GM12878 (cell line): ENCODE measurements around the gene RUNX3. TPM values are rescaled to one million over a fixed set of nuclear protein-coding genes. Genes with fewer than 3 reads are reported as not detected.
A peak's percentile ranks its signal among the peaks of the same experiment; 100 is the strongest.

Experiments used
- ATAC-seq: fragments of 200-7000 bp; cut with Tn5 transposase; 3 replicates; pipeline ENCODE4 v1.9.1; 2020; ENCODE audit warnings: mild to moderate bottlenecking, moderate library complexity
- BruUV-seq: library from RNA; stranded (reverse); fragments of 400-500 nt; replicated peaks from 2 replicates; lab custom pipeline; 2021; lab: Mats Ljungman, UMichigan
- CTCF ChIA-PET: fragments of 300-600 bp; sonication (Branson Sonifier 250); formaldehyde crosslinking; extraction: SDS; loops from one replicate; lab custom pipeline; 2021; ENCODE audit warnings: inconsistent platforms; lab: Yijun Ruan, JAX
- POLR2A ChIA-PET: fragments of 350-600 bp; formaldehyde crosslinking; extraction: SDS; loops from one replicate; lab custom pipeline; 2021; ENCODE audit warnings: inconsistent platforms; lab: Charles Lee
- RAD21 ChIA-PET: fragments of 300-600 bp; sonication (Branson Sonifier 250); formaldehyde crosslinking; loops from one replicate; lab custom pipeline; 2023; ENCODE audit warnings: antibody characterized with exemption; ENCODE audit not compliant: unreplicated experiment; lab: Charles Lee
- SMC1A ChIA-PET: fragments of 300-600 bp; sonication (Branson Sonifier 250); formaldehyde crosslinking; loops from one replicate; lab custom pipeline; 2023; ENCODE audit not compliant: unreplicated experiment, uncharacterized antibody; lab: Charles Lee
- DNase-seq: peaks from one replicate; pipeline ENCODE4 v3.0.0-alpha.2; 2011; ENCODE audit warnings: low read depth, low spot score
- FAIRE-seq: peaks from 3 replicates; lab custom pipeline; 2011; peaks lifted over from hg19 to GRCh38; lab: Jason Lieb, UNC
- H2AFZ ChIP-seq: 2 replicates; pipeline ENCODE4 v1.6.0; 2011; ENCODE audit warnings: low read depth, low read length, control low read depth; ENCODE audit not compliant: control insufficient read depth
- H3K27ac ChIP-seq: 2 replicates; pipeline ENCODE4 v1.5.1; 2011; ENCODE audit warnings: control low read depth; ENCODE audit not compliant: control insufficient read depth, insufficient read depth
- H3K27me3 ChIP-seq, 2 experiments: replicated peaks in 1 of 2; 2 replicates each; pipeline versions ENCODE4 v1.6.0 to v1.6.1; 2011; ENCODE audit warnings: low read length in 1 of 2; ENCODE audit not compliant: control insufficient read depth in 2 of 2, insufficient read depth in 2 of 2
- H3K36me3 ChIP-seq, 2 experiments: 2 replicates each; pipeline ENCODE4 v1.5.1; 2011; ENCODE audit warnings: low read length in 1 of 2; ENCODE audit not compliant: control insufficient read depth in 2 of 2, insufficient read depth in 2 of 2
- H3K4me1 ChIP-seq: 2 replicates; pipeline ENCODE4 v1.6.1; 2011; ENCODE audit warnings: mild to moderate bottlenecking, low read length, moderate library complexity, mixed read lengths; ENCODE audit not compliant: control insufficient read depth, insufficient read depth
- H3K4me2 ChIP-seq: 2 replicates; pipeline ENCODE4 v1.6.0; 2011; ENCODE audit warnings: control low read depth; ENCODE audit not compliant: control insufficient read depth, insufficient read depth
- H3K4me3 ChIP-seq: fragments of 200-600 bp; sonication (generic); 2 replicates; pipeline ENCODE4 v1.5.1; 2016
- H3K79me2 ChIP-seq: 2 replicates; pipeline ENCODE4 v1.6.0; 2011; ENCODE audit warnings: low read length; ENCODE audit not compliant: control insufficient read depth, insufficient read depth
- H3K9ac ChIP-seq: 2 replicates; pipeline ENCODE4 v1.8.0; 2011; ENCODE audit warnings: low read length, control low read depth, mixed read lengths; ENCODE audit not compliant: control insufficient read depth, insufficient read depth
- H3K9me3 ChIP-seq: replicated peaks from 3 replicates; pipeline ENCODE4 v1.5.1; 2011; ENCODE audit warnings: mild to moderate bottlenecking, low read length; ENCODE audit not compliant: control insufficient read depth, insufficient read depth
- H4K20me1 ChIP-seq: 2 replicates; pipeline ENCODE4 v1.6.0; 2011; ENCODE audit not compliant: control insufficient read depth, insufficient read depth
- BHLHE40 ChIP-seq, 2 experiments: fragments of 450-650 bp in 1 of 2; IDR thresholded peaks; 2 replicates each; pipeline ENCODE4 v1.6.1; 2011 to 2017; ENCODE audit warnings: low read depth in 2 of 2, borderline replicate concordance in 1 of 2, improper control_type of control experiment in 1 of 2, low read length in 1 of 2, mild to moderate bottlenecking in 1 of 2
- CHD1 ChIP-seq: IDR thresholded peaks from 2 replicates; pipeline ENCODE4 v1.6.1; 2012; ENCODE audit warnings: low read depth, low read length, improper control_type of control experiment
- DPF2 ChIP-seq: fragments of 450-650 bp; IDR thresholded peaks from 2 replicates; pipeline ENCODE4 v1.6.1; 2017; ENCODE audit warnings: mild to moderate bottlenecking
- EGR1 ChIP-seq, 2 experiments: IDR thresholded peaks; 1 replicate in 1 of 2; 2 replicates in 1 of 2; pipeline ENCODE4 v1.6.1; 2011 to 2012; ENCODE audit warnings: low read depth in 2 of 2, low read length in 2 of 2, borderline replicate concordance in 1 of 2, mild to moderate bottlenecking in 1 of 2, moderate library complexity in 1 of 2
- HDGF ChIP-seq: fragments of 450-650 bp; IDR thresholded peaks from 2 replicates; pipeline ENCODE4 v1.6.1; 2016; ENCODE audit warnings: antibody characterized with exemption
- IRF3 ChIP-seq: fragments of 450-650 bp; IDR thresholded peaks from 2 replicates; pipeline ENCODE4 v1.6.1; 2014; ENCODE audit warnings: mild to moderate bottlenecking
- IRF4 ChIP-seq: IDR thresholded peaks from 2 replicates; pipeline ENCODE4 v1.6.1; 2011; ENCODE audit warnings: low read depth, low read length
- JUNB ChIP-seq: IDR thresholded peaks from 2 replicates; pipeline ENCODE4 v1.6.1; 2016; ENCODE audit warnings: antibody characterized with exemption, mild to moderate bottlenecking
- NBN ChIP-seq: fragments of 450-650 bp; IDR thresholded peaks from 2 replicates; pipeline ENCODE4 v1.6.1; 2016
- NR2F1 ChIP-seq: fragments of 450-650 bp; conservative IDR thresholded peaks from 2 replicates; pipeline ENCODE4 v1.6.1; 2017; ENCODE audit warnings: mild to moderate bottlenecking
- NRF1 ChIP-seq: conservative IDR thresholded peaks from 2 replicates; pipeline ENCODE4 v1.6.1; 2011; ENCODE audit warnings: mild to moderate bottlenecking, low read depth, low read length, improper control_type of control experiment
- PAX5 ChIP-seq: IDR thresholded peaks from 2 replicates; pipeline ENCODE4 v1.6.1; 2011; ENCODE audit warnings: low read depth, low read length, borderline replicate concordance
- POLR2AphosphoS2 ChIP-seq: IDR thresholded peaks from 2 replicates; pipeline ENCODE4 v1.6.1; 2011; ENCODE audit warnings: low read depth, mild to moderate bottlenecking, low read length, improper control_type of control experiment, moderate library complexity
- RFX5 ChIP-seq: IDR thresholded peaks from 2 replicates; pipeline ENCODE4 v1.6.1; 2011; ENCODE audit warnings: low read depth, low read length, improper control_type of control experiment
- SIX5 ChIP-seq: IDR thresholded peaks from 2 replicates; pipeline ENCODE4 v1.6.1; 2011; ENCODE audit warnings: mild to moderate bottlenecking, low read depth, low read length, moderate library complexity; ENCODE audit not compliant: severe bottlenecking
- TARDBP ChIP-seq: IDR thresholded peaks from 2 replicates; pipeline ENCODE4 v1.6.1; 2016; ENCODE audit warnings: borderline replicate concordance
- TBL1XR1 ChIP-seq: IDR thresholded peaks from 2 replicates; pipeline ENCODE4 v1.6.1; 2012; ENCODE audit warnings: low read depth, low read length, improper control_type of control experiment
- YBX1 ChIP-seq: fragments of 450-650 bp; IDR thresholded peaks from 2 replicates; pipeline ENCODE4 v1.6.1; 2016; ENCODE audit warnings: antibody characterized with exemption
- ZNF687 ChIP-seq: fragments of 450-650 bp; IDR thresholded peaks from 2 replicates; pipeline ENCODE4 v1.6.1; 2017; ENCODE audit warnings: mild to moderate bottlenecking, moderate library complexity
- WGBS: methylation state at CpG from one replicate; pipeline ENCODE4 v1.1.6; 2016; ENCODE audit warnings: low lambda C conversion rate; ENCODE audit not compliant: insufficient replicate concordance, insufficient coverage; ENCODE audit errors: missing lambda C conversion rate; 5-methylcytosine and 5-hydroxymethylcytosine counted together
- in situ Hi-C: fragments of 300-500 bp; cut with MboI; formaldehyde crosslinking; loops from 9 replicates; pipeline ENCODE4 v1.14.3; 2018; ENCODE audit warnings: mixed read lengths
- intact Hi-C: fragments of 100-400 bp; cut with micrococcal nuclease; formaldehyde crosslinking; loops from one replicate; pipeline ENCODE4 v1.14.2; 2022; ENCODE audit not compliant: unreplicated experiment
- polyA plus RNA-seq, 11 experiments: library from polyadenylated mRNA; depleted of rRNA in 4 of 11; unstranded in 6 of 11; stranded (reverse) in 5 of 11; fragments of >200 nt; fragmentation: Nextera tagmentation in 4 of 11; fragmentation: Illumina TruSeq in 1 of 11; extraction: Ambion mirVana in 4 of 11; extraction: Trizol in 1 of 11; gene quantifications; 1 replicate in 1 of 11; 2 replicates in 10 of 11; pipeline versions ENCODE4 v1.2.1 to v1.2.3, GENCODE V29; 2011 to 2016; ENCODE audit warnings: inconsistent platforms in 2 of 11, missing spikeins in 2 of 11, low read depth in 1 of 11
- total RNA-seq, 4 experiments: library from RNA; depleted of rRNA in 3 of 4; stranded (reverse); fragments of >200 nt in 3 of 4; fragmentation: Illumina TruSeq in 1 of 4; extraction: Trizol in 1 of 4; gene quantifications; 2 replicates each; pipeline versions ENCODE4 v1.2.1 to v1.2.3, GENCODE V29; 2013 to 2021

Gene RUNX3
- total and polyA plus RNA-seq, 10 of the 15 experiments (the other 5 are each of a cell fraction or from before 2014, with no cell fraction given) = 19.0 to 151 (median 31.4) TPM

- H3K4me1 ChIP-seq = peaks cover 78% of the 10 kb centered on the region
- DNase-seq (no peak), FAIRE-seq (peak; percentile 81), ATAC-seq (peak; percentile 6)
- ChIA-PET POLR2A (interaction anchor here (1.0 to 13.4 kb wide), 7 partner anchors 10 to 78 kb away, joined by 3 to 220 read pairs (median 8); no protein-coding TSS in a partner anchor), RAD21 (interaction anchor here (1.1 to 10.4 kb wide), 8 partner anchors 10 to 78 kb away, joined by 3 to 214 read pairs (median 12); partner anchors contain the start of gene RUNX3), SMC1A (interaction anchor here (1.6 to 18.5 kb wide), 5 partner anchors 10 to 142 kb away, joined by 6 to 391 read pairs (median 205); partner anchors contain the start of gene RUNX3), CTCF (interaction anchor here (2.3 to 18.6 kb wide), 3 partner anchors 10 to 80 kb away, joined by 9 to 396 read pairs (median 314); partner anchors contain the start of gene RUNX3)
- H3K27ac ChIP-seq = peak overlapping the region; percentile 98
- WGBS = 16% methylated on average over 16 of the region's 16 CpGs
- H3K79me2 ChIP-seq = peaks cover 99% of the 10 kb centered on the region
- peak overlapping the region; percentile 97 for H3K4me3 ChIP-seq
- intact Hi-C loops (loop anchor here (5.0 kb wide), 1 partner anchor 250 kb away; no protein-coding TSS in a partner anchor), in situ Hi-C loops (no loop called here)
- no peaks in the 10 kb centered on the region for H3K27me3 ChIP-seq
- H2AFZ ChIP-seq = no peak overlapping the region
- peaks cover 2% of the 10 kb centered on the region; the same call in 1 of the 2 replicates for H4K20me1 ChIP-seq
- H3K4me2 ChIP-seq = peak overlapping the region; percentile 95
- H3K9ac ChIP-seq = peak overlapping the region; percentile 91
- H3K36me3 ChIP-seq = peaks cover 19 to 26% of the 10 kb centered on the region in 2 experiments
- no peaks in the 10 kb centered on the region for H3K9me3 ChIP-seq
- TSS peak; percentile 69 for BruUV-seq
- TF ChIP-seq ZNF687 = peak; percentile 59; the same call in 1 of the 2 replicates
- peak in 1 of 2 experiments; percentile 24; a peak in 1 of 3 replicates for TF ChIP-seq EGR1 (IDR thresholded peaks at IDR 0.05; ENCODE audit: borderline replicate concordance in 1 of 2, low read depth in 2 of 2, low read length in 2 of 2)
- peak; percentile 69 to 79 for TF ChIP-seq BHLHE40 (IDR thresholded peaks at IDR 0.05; ENCODE audit: borderline replicate concordance in 1 of 2, low read depth in 2 of 2, low read length in 1 of 2)
- TF ChIP-seq IRF3 = no peak
- TF ChIP-seq POLR2AphosphoS2 = peak; percentile 51; the same call in 1 of the 2 replicates
- no peak for TF ChIP-seq TARDBP
- TF ChIP-seq PAX5 = peak; percentile 72; the same call in 1 of the 2 replicates
- TF ChIP-seq YBX1 = no peak
- no peak for TF ChIP-seq JUNB
- TF ChIP-seq NRF1 = no peak
- 0 out of 2 replicates have a peak, but pooled peaks have one; percentile 37 for TF ChIP-seq DPF2
- peak; percentile 63 for TF ChIP-seq NR2F1
- no peak for TF ChIP-seq NBN
- TF ChIP-seq IRF4 = no peak
- peak; percentile 73; the same call in 1 of the 2 replicates for TF ChIP-seq HDGF
- no peak for TF ChIP-seq RFX5
- no peak for TF ChIP-seq CHD1
- no peak for TF ChIP-seq SIX5
- no peak for TF ChIP-seq TBL1XR1
Measured at GRCh38 chr1:24957016-24957807, 27.1 kb upstream of the RUNX3 start.
